T47D (cell line): ENCODE measurements around the gene WDR54.
A peak's percentile ranks its signal among the peaks of the same experiment; 100 is the strongest.
"Not testable (repeated sequence)": the region's sequence is repeated elsewhere in the genome, so short reads cannot be mapped to it uniquely, and the experiment has no call there.

Source experiments
- DNase-seq, 2 experiments: peaks; one replicate each; pipeline versions ENCODE4 v3.0.0 to v3.0.0-alpha.2; 2011 to 2012; ENCODE audit warnings: low read depth in 1 of 2, low spot score in 1 of 2
- JUND ChIP-seq: IDR thresholded peaks from 2 replicates; pipeline ENCODE4 v1.6.1; 2012; ENCODE audit warnings: low read depth
- in situ Hi-C: cut with HindIII; loops from 2 replicates; pipeline ENCODE4 v1.10.0; 2016; ENCODE audit warnings: low sequenced_read_pairs, low pct_unique_long_range_greater_than_20kb

Gene WDR54

DNA sequence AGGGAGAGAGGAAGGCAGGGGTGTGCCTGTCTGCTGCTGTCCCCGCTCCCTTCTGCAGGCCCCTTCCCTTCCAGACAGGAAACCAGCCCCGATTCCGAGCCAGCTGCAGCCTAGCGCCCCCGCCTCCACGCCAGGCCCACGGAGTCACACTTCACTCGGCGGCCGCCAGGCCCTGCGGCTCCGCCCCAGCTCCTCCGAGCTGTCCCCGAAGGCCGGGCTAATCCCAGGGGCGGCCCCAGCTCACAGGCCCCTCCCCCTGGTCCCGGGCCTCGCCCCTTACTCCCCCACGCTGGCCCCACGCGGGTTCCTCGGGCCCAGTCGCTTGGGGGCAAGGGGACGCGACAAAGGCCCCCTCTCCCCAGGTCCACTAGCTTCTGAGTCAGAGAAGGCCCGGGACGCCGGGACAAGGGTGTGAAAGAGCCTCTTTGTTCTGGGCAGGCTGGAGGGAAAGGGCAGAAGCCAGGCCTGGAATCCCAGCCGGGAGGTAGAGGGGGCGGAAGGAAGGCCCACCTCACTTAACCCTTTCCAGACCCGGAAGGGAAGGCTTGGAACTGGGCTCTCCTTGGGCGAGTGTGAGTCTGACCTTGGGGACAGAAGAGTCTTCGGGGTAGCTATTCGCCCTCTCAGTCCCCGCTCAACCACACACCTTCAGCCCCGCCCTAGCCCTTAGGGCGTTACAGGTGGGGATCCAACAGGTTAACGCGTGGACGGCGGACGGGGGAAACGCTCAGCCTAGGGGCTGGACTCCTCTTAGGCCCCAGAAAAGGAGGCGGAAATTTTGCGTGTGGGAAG, 19.0 kb downstream of the WDR54 start:
- no peak for TF ChIP-seq JUND
- in situ Hi-C loops, result no loop called here
- DNase-seq, result peak; percentile 81 to 96

DNA sequence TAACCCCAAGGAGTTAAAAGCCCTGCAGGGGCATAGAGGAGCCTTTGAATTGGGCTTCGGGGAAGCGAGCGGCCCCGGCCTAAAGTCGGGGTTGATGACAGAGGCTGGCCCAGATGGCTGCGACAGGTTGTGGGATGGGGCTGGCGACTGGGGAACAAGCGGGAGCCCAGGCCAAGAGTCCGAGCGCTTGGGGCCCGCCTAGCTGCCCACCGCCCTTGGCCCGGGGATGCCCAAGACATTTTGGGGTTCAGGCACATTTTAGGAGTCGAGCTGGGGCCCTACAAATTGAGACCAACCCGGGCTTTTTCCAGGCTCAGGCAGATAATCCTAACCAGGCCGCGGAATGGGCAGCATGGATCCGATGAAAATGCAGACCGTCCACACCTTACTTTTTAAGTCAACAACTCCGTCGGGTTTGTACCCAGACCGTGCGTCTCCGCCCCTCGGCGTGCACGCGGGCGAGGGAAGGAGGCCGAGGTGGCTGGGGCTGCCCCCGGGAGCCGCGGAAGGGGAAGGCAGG, 19.7 kb downstream of the WDR54 start:
- TF ChIP-seq JUND, result no peak
- peak in 1 of 2 experiments; percentile 32 for DNase-seq
- in situ Hi-C loops, result no loop called here

DNA sequence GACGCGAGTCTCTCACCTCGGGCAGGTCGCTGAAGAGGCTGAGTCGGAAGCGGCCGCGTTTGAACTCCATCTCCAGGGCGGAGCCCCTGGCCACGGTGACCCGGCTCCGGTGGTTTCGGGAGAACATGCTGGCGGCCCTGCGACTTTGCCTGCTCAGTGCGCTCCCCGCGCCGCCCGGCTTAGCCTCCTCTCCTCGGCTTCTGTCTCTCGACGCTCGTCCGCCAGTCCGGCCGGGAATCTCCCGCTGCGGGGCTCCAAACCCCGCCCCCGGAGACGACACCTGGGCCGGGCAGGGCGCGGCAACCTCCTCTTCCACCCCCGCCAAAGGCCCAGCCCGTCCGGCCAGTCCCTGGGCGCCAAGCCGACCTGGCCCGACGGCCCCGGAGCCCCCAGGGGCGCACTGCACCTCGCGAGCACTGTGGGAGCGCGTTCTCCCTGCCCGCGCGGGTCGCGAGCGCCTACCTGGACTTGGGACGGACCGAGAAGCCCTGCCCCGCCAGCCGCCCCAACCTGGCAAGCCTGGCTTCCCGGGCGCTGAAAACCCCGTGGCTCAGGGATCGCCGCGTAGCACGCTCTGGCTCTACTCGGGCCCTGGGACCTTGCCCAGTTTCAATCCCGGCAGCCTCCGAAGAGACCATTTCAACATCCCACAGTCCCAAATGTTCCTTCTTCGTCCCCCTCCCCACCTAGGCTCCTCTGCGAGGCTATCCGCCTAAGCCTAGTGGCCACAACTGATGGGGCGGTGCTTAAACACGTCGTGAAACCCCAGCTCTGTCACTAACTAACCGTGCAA, 20.4 kb downstream of the WDR54 start, which contains the start of gene RTKN:
RTKN (minus strand) TSS at position 248 of the 793 bp plus-strand sequence; CDS start at position 127, 121 bp downstream.
- DNase-seq, result peak; percentile 77 to 91
- no peak for TF ChIP-seq JUND
- in situ Hi-C loops, result no loop called here

DNA sequence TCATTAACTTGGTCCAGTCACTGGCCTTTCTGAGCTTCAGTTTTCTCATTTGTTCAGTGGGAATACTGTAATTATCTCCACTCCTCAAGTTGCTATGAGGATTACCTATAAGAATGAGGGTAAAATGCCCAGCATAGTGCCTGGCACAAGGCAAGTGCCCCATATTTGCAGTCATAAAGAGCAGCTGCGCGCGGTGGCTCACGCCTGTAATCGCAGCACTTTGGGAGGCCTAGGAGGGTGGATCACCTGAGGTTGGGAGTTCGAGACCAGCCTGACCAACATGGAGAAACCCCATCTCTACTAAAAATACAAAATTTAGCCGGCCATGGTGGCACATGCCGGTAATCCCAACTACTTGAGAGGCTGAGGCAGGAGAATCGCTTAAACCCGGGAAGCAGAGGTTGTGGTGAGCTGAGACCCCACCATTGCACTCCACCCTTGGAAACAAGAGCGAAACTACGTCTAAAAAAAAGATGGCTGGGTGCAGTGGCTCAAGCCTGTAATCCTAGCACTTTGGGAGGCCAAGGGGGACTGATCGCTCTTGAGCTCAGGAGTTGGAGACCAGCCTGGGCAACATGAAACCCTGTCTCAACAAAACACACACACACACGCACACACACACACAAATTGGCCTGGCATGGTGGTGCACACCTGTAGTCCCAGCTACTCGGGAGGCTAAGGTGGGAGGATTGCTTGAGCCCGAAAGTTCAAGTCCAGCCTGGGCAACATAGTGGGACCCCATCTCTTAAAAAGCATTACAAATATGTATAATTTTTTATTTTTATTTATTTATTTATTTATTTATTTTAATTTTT, 21.2 kb downstream of the WDR54 start:
- DNase-seq, in situ Hi-C loops: not testable (repeated sequence)

DNA sequence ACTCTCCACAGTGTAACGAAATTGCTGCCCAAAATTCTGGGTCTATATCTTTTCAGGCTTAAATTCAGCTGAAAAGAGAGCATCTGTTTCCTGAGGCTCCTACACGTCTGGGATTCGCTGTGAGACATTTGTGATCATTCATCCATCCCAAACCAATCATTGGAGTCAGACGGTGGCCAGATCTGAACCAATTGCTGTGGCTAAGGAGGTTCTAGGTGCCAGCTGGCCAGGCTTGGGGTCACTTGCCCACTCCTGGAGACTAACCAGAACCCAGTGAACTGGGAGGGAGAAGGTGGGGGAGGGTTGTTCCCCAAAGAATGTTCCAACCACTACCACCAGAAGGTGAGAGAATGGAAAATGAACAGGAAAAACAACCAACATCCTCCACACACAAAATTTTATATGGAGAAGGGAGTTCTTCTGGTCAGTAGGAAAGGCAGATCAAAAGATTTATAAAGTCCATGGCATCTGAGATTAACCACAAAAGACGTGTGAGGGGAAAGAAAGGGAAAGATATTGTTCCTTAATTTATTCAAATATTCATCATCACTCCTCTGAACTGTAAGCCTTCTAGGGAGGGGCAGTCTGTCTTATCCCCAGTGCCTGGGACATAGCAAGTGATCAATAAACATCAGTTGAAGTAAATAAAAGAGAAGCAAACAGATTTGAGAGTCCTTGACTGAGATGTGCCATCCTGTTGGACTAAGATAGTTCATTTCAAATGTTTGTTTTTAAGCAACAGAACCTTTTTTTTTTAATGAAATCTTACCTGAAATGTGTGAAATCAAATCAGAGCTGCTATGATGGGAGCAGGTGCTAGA, 23.2 kb downstream of the WDR54 start:
- TF ChIP-seq JUND, result no peak
- no peak for DNase-seq
- in situ Hi-C loops, result no loop called here

DNA sequence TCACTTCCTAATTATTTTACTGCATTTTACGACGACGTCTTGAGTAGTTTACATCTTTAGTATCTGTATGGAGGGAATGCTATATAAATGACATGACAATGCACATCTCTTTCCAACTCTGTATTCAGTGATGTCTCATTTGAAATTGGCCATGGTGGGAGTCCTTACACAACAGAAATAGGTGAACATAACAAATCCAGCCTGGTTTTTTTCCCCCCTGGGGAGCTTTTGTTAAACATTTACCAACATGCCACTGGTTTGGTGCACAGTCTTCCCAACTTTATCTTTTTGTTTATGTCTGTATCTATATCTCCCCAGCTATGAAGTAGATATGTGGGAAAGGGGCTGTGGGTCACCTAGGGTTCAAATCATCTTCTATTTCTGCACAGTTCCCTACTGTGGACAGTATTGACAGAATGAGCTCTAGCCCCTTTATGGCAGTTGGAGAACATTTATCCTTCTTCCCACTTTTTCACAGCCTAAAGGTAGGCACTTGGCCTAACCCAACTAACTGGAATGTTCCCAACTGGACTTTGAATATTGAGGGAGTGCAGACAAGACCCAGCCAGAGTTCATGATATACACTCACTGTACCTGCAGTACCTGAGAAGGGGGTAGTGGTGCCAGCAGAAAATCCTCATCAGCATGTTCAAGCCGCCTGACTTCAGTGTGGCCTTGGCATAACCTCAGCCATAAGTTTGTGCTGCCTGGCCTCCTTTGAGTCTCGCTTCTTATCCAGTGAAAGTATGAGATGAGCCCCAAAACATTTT, 25.9 kb downstream of the WDR54 start:
- in situ Hi-C loops, result no loop called here
- no peak for DNase-seq
- no peak for TF ChIP-seq JUND

DNA sequence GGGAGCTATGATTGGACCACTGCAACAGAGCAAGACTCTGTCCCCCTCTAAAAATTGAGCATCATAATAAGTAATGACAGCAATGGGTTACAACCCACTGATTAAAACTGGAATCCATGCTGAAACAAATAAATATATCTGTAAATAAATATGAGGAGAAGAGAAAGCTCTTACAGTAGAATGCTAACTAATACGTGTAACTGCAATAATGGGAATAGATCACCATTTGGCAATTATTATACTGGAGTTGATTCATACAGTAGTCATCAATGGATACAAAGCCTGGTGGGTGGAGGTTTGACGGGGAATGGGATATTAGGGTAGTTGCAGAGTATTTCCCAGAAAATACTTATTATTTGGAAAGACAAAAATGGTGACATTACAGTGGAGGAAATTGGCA, 27.2 kb downstream of the WDR54 start:
- no peak for TF ChIP-seq JUND
- in situ Hi-C loops, result no loop called here
- DNase-seq, result no peak

DNA sequence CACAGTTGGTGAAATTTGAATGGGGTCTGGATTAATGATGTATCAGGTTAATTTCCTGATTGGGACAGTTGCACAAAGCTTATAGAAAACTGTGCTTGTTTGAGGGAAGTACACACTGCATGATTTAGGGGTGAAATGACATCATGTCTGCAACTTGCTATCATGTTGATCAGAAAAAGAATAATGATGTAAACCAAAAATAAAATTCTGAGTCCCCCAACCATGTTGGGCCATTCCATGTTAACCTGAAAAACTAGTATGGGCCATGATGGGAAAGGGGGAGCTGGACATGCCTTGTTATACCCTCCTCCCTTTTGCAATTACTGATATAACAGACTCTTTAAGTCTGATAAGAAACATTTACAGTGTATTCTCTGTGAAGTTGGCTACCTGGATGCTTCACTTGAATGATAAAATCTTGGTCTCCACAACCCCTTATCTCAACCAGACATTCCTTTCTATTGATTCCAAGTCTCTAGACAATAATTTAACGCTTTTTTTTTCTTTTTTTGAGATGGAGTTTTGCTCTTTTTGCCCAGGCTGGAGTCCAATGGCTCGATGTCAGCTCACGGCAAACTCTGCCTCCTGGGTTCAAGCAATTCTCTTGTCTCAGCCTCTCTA, 29.1 kb downstream of the WDR54 start:
- DNase-seq, result no peak
- in situ Hi-C loops, result no loop called here
- TF ChIP-seq JUND, result no peak

DNA sequence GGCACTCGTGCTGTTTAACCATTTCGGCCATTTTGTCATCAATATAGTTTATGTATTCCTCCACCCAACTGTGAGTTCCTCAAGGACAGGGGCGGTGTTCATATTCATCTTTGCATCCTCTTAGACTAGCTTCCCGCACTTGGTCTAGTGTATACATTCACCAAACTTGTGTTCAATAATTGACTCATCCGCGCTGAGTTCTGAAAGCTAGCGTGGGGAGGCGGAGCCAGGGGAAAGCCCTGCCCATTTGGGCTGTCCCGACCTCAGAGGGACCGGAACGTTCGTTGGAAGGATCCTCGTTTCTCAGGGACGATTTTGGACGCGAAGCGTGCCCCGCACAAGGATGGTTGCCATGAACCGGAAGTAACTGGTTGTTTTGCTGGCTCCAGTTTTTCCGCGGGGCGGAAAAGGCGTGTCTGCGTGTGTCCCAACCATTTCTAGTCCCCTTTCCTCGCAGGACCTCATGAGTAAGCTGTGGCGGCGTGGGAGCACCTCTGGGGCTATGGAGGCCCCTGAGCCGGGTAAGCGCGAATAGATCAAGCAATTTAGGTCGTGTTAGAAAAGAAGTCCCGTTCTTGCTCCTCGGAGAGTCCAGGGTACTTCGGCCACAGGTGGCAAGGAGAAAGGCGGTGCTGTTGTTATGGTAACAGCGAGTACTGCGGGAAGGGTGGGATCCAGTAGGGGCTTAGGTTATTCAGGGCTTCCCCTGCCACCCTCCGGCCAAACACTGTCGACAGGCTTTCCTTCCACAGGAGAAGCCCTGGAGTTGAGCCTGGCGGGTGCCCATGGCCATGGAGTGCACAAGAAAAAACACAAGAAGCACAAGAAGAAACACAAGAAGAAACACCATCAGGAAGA, 33.4 kb downstream of the WDR54 start, which contains the start of gene INO80B:
INO80B (plus strand) TSS at position 434 of the 858 bp plus-strand sequence; CDS start at position 464, 30 bp downstream.
- TF ChIP-seq JUND, result no peak
- in situ Hi-C loops, result no loop called here
- peak; percentile 59 to 97 for DNase-seq

DNA sequence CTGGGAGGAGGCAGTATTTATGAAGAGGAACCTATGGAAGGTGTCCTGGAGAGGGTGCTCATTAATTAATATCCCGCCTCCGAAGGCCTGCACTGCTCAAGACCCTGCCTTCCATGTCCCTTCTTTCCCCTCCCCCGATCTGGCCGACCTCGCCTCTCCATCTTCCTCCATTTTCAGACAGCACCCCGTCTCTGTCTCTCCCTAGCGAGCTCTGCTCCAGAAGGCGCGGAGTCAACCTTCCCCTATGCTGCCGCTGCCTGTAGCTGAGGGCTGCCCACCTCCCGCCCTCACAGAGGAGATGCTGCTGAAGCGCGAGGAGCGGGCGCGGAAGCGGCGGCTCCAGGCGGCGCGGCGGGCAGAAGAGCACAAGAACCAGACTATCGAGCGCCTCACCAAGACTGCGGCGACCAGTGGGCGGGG, 35.6 kb downstream of the WDR54 start:
- no peak for DNase-seq
- in situ Hi-C loops, result no loop called here

More for the DNA sequence above, 35.6 kb downstream of the WDR54 start:
- no peak for TF ChIP-seq JUND
